ENCODE data around the gene SHQ1. TPM values are rescaled to one million over a fixed set of nuclear protein-coding genes. Genes with fewer than 3 reads are reported as not detected.

Gene SHQ1
- total and polyA plus RNA-seq, 2 experiments from 2014 or later = 18.3 to 28.7 TPM

DNA sequence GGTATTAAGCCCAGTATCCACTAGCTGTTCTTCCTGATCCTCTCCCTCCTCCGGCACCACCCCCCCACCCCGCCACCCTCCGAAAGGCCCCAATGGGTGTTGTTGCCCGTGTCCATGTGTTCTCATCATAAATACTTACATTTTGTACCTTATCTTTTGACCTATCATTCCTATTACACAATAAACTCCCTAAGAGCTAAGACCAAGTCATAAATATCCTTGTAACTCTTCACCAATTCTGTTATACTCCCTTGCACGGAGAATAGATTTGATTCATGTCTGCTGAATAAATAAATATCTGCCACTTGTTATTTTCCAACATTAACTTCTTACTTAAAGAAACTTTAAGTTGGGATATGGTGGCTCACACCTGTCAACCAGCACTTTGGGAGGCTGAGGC is 43.9 kb downstream of the SHQ1 start:
- H3K4me2 ChIP-seq = no peak overlapping the region
- no peak overlapping the region for H3K4me3 ChIP-seq
- H3K27ac Mint-ChIP-seq = no peak overlapping the region
- H4K20me1 ChIP-seq (replicated peaks; ENCODE audit: insufficient read depth) = no peaks in the 10 kb centered on the region
- H3K4me1 ChIP-seq (ENCODE audit: insufficient read depth) = peaks cover 15% of the 10 kb centered on the region
- no peaks in the 10 kb centered on the region for H3F3A ChIP-seq (replicated peaks; ENCODE audit: low read depth)
- DNase-seq (ENCODE audit: low spot score) (no peak), ATAC-seq (no peak)
- H3K9me2 ChIP-seq (ENCODE audit: insufficient read depth) = no peaks in the 10 kb centered on the region
- no peaks in the 10 kb centered on the region for H3K36me3 Mint-ChIP-seq (ENCODE audit: low read depth)
- no peaks in the 10 kb centered on the region for H3K79me2 ChIP-seq (replicated peaks; ENCODE audit: insufficient read depth)
- peaks cover 27% of the 10 kb centered on the region for H3K4me1 Mint-ChIP-seq
- H3K4me3 Mint-ChIP-seq = no peak overlapping the region
- no peak overlapping the region for H2AFZ ChIP-seq
- H3K9me3 Mint-ChIP-seq = no peaks in the 10 kb centered on the region
- H3K27me3 Mint-ChIP-seq (ENCODE audit: insufficient read depth, low read depth, poor library complexity) = peaks cover 2% of the 10 kb centered on the region
- H3K27me3 ChIP-seq (ENCODE audit: insufficient read depth) = no peaks in the 10 kb centered on the region
- no peak for TF ChIP-seq EZH2phosphoT487 (IDR thresholded peaks at IDR 0.05; ENCODE audit: unreplicated experiment)
- TF ChIP-seq REST (IDR thresholded peaks at IDR 0.05; ENCODE audit: unreplicated experiment) = no peak
- TF ChIP-seq ETS1 (IDR thresholded peaks at IDR 0.05) = no peak
- no peak for TF ChIP-seq NANOG (IDR thresholded peaks at IDR 0.05; ENCODE audit: borderline replicate concordance)
- no peak for TF ChIP-seq CREB1 (CRISPR knock-in tag; IDR thresholded peaks at IDR 0.05; ENCODE audit: low read depth)
- no peak for TF ChIP-seq STAT1 (IDR thresholded peaks at IDR 0.05; ENCODE audit: unreplicated experiment)
- no peak for TF ChIP-seq CTCF (conservative IDR thresholded peaks at IDR 0.05; ENCODE audit: low read depth in 2 of 2)
- TF ChIP-seq, protein P1, sequence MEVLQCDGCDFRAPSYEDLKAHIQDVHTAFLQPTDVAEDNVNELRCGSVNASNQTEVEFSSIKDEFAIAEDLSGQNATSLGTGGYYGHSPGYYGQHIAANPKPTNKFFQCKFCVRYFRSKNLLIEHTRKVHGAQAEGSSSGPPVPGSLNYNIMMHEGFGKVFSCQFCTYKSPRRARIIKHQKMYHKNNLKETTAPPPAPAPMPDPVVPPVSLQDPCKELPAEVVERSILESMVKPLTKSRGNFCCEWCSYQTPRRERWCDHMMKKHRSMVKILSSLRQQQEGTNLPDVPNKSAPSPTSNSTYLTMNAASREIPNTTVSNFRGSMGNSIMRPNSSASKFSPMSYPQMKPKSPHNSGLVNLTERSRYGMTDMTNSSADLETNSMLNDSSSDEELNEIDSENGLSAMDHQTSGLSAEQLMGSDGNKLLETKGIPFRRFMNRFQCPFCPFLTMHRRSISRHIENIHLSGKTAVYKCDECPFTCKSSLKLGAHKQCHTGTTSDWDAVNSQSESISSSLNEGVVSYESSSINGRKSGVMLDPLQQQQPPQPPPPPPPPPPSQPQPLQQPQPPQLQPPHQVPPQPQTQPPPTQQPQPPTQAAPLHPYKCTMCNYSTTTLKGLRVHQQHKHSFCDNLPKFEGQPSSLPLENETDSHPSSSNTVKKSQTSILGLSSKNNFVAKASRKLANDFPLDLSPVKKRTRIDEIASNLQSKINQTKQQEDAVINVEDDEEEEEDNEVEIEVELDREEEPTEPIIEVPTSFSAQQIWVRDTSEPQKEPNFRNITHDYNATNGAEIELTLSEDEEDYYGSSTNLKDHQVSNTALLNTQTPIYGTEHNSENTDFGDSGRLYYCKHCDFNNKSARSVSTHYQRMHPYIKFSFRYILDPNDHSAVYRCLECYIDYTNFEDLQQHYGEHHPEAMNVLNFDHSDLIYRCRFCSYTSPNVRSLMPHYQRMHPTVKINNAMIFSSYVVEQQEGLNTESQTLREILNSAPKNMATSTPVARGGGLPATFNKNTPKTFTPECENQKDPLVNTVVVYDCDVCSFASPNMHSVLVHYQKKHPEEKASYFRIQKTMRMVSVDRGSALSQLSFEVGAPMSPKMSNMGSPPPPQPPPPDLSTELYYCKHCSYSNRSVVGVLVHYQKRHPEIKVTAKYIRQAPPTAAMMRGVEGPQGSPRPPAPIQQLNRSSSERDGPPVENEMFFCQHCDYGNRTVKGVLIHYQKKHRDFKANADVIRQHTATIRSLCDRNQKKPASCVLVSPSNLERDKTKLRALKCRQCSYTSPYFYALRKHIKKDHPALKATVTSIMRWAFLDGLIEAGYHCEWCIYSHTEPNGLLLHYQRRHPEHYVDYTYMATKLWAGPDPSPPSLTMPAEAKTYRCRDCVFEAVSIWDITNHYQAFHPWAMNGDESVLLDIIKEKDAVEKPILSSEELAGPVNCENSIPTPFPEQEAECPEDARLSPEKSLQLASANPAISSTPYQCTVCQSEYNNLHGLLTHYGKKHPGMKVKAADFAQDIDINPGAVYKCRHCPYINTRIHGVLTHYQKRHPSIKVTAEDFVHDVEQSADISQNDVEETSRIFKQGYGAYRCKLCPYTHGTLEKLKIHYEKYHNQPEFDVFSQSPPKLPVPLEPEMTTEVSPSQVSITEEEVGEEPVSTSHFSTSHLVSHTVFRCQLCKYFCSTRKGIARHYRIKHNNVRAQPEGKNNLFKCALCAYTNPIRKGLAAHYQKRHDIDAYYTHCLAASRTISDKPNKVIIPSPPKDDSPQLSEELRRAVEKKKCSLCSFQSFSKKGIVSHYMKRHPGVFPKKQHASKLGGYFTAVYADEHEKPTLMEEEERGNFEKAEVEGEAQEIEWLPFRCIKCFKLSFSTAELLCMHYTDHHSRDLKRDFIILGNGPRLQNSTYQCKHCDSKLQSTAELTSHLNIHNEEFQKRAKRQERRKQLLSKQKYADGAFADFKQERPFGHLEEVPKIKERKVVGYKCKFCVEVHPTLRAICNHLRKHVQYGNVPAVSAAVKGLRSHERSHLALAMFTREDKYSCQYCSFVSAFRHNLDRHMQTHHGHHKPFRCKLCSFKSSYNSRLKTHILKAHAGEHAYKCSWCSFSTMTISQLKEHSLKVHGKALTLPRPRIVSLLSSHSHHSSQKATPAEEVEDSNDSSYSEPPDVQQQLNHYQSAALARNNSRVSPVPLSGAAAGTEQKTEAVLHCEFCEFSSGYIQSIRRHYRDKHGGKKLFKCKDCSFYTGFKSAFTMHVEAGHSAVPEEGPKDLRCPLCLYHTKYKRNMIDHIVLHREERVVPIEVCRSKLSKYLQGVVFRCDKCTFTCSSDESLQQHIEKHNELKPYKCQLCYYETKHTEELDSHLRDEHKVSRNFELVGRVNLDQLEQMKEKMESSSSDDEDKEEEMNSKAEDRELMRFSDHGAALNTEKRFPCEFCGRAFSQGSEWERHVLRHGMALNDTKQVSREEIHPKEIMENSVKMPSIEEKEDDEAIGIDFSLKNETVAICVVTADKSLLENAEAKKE (CRISPR knock-in tag; IDR thresholded peaks at IDR 0.05) = no peak
- TF ChIP-seq POLR2AphosphoS5 (IDR thresholded peaks at IDR 0.05; ENCODE audit: low read depth) = no peak
- no peaks in the 10 kb centered on the region for H3K36me3 ChIP-seq (ENCODE audit: insufficient read depth)
- no peak overlapping the region for H3K27ac ChIP-seq (ENCODE audit: low read depth)
